PC-3 (cell line): ENCODE data around the gene OR11H12. TPM values are rescaled to one million over a fixed set of nuclear protein-coding genes. Genes with fewer than 3 reads are reported as not detected.
"Not testable (repeated sequence)": the region's sequence is repeated elsewhere in the genome, so short reads cannot be mapped to it uniquely, and the experiment has no call there.

Experiments used
- ATAC-seq: fragments of 200-7000 bp; cut with Tn5 transposase; 2 replicates; pipeline ENCODE4 v1.9.1; 2020; ENCODE audit warnings: mild to moderate bottlenecking, moderate library complexity
- BruUV-seq: library from RNA; stranded (reverse); fragments of 400-500 nt; replicated peaks from 2 replicates; lab custom pipeline; 2021; lab: Mats Ljungman, UMichigan
- CTCF ChIA-PET: fragments of 300-600 bp; sonication (Branson Sonifier 250); formaldehyde crosslinking; loops from one replicate; lab custom pipeline; 2022; ENCODE audit warnings: antibody characterized with exemption; lab: Charles Lee
- POLR2A ChIA-PET: fragments of 300-600 bp; sonication (Branson Sonifier 250); formaldehyde crosslinking; loops from one replicate; lab custom pipeline; 2022; ENCODE audit warnings: antibody characterized with exemption; ENCODE audit not compliant: unreplicated experiment; lab: Charles Lee
- DNase-seq: peaks from one replicate; pipeline ENCODE4 v3.0.0-alpha.2; 2015
- H2AFZ ChIP-seq: fragments of 300-600 bp; sonication (generic); 2 replicates; pipeline ENCODE4 v1.6.0; 2016; ENCODE audit warnings: antibody characterized with exemption, low read length
- H3F3A ChIP-seq: fragments of 300-600 bp; sonication (generic); one replicate; pipeline ENCODE4 v1.6.0; 2017; ENCODE audit warnings: antibody characterized with exemption, low read length, control low read depth, mild to moderate bottlenecking; ENCODE audit not compliant: unreplicated experiment
- H3K27ac ChIP-seq: fragments of 300-600 bp; sonication (generic); 2 replicates; pipeline ENCODE4 v1.5.1; 2016; ENCODE audit warnings: mild to moderate bottlenecking, low read length
- H3K27me3 ChIP-seq: fragments of 300-600 bp; sonication (generic); 2 replicates; pipeline ENCODE4 v1.6.1; 2016; ENCODE audit warnings: low read length, mixed read lengths
- H3K36me3 ChIP-seq: fragments of 300-600 bp; sonication (generic); 2 replicates; pipeline ENCODE4 v1.6.1; 2016; ENCODE audit warnings: low read depth, mixed run types, low read length, mixed read lengths
- H3K4me1 ChIP-seq: fragments of 300-600 bp; sonication (generic); 2 replicates; pipeline ENCODE4 v1.5.1; 2016; ENCODE audit warnings: low read length; ENCODE audit not compliant: insufficient read depth
- H3K4me2 ChIP-seq: fragments of 300-600 bp; sonication (generic); 2 replicates; pipeline ENCODE4 v1.6.0; 2016; ENCODE audit warnings: low read length
- H3K4me3 ChIP-seq: fragments of 300-600 bp; sonication (generic); 2 replicates; pipeline ENCODE4 v1.5.1; 2016; ENCODE audit warnings: mild to moderate bottlenecking, low read length, mixed read lengths
- H3K79me2 ChIP-seq: fragments of 300-600 bp; sonication (generic); 2 replicates; pipeline ENCODE4 v1.6.1; 2017; ENCODE audit warnings: low read length, mixed read lengths
- H3K9ac ChIP-seq: fragments of 300-600 bp; sonication (generic); 2 replicates; pipeline ENCODE4 v1.6.0; 2016; ENCODE audit warnings: mild to moderate bottlenecking, low read length
- H3K9me2 ChIP-seq: fragments of 300-600 bp; sonication (generic); replicated peaks from 2 replicates; pipeline ENCODE4 v1.6.1; 2016; ENCODE audit warnings: mixed run types, low read length, mixed read lengths
- H3K9me3 ChIP-seq: fragments of 300-600 bp; sonication (generic); 2 replicates; pipeline ENCODE4 v1.6.1; 2016; ENCODE audit warnings: low read length, mixed read lengths
- H4K20me1 ChIP-seq: fragments of 300-600 bp; sonication (generic); 2 replicates; pipeline ENCODE4 v1.6.1; 2016; ENCODE audit warnings: low read length, mixed read lengths
- intact Hi-C: fragments of 100-400 bp; cut with micrococcal nuclease; formaldehyde crosslinking; loops from 2 replicates; pipeline ENCODE4 v1.9.0; 2023
- total RNA-seq: library from RNA; depleted of rRNA; stranded (reverse); fragments of >200 nt; gene quantifications from 2 replicates; pipeline ENCODE4 v1.2.3, GENCODE V29; 2014

The OR11H12 gene
- total RNA-seq, 1 experiment from 2014 or later, result not detected

- H3K4me3 ChIP-seq, H3K27ac ChIP-seq, H3K4me1 ChIP-seq, intact Hi-C loops, ATAC-seq, H3K9me3 ChIP-seq, POLR2A ChIA-PET, H4K20me1 ChIP-seq, H3K4me2 ChIP-seq, H3K9ac ChIP-seq, DNase-seq, BruUV-seq, H3F3A ChIP-seq, H3K36me3 ChIP-seq, H2AFZ ChIP-seq, CTCF ChIA-PET, H3K79me2 ChIP-seq, H3K9me2 ChIP-seq, H3K27me3 ChIP-seq: not testable (repeated sequence)
These were observed 45.3 kb downstream of the OR11H12 start for GRCh38 chr14:18646075-18646730.
